GM12872 (cell line): ENCODE data around the gene KCNJ6.

Experiments
- CTCF ChIP-seq: IDR thresholded peaks from 3 replicates; pipeline ENCODE4 v1.5.1; 2011; ENCODE audit warnings: low read depth, mild to moderate bottlenecking, low read length, moderate library complexity; ENCODE audit not compliant: insufficient read depth

Gene KCNJ6

GRCh38 chr21:37724201-37724600, 192.1 kb downstream of the KCNJ6 start:
- TF ChIP-seq CTCF: no peak

GRCh38 chr21:37717534-37717933, 198.7 kb downstream of the KCNJ6 start:
- no peak for TF ChIP-seq CTCF

- TF ChIP-seq CTCF: peak; percentile 99
These were observed 204.3 kb downstream of the KCNJ6 start for GRCh38 chr21:37711836-37712568.

- TF ChIP-seq CTCF: no peak
These were observed 204.9 kb downstream of the KCNJ6 start for GRCh38 chr21:37711286-37711829.

- no peak for TF ChIP-seq CTCF
These were observed 205.5 kb downstream of the KCNJ6 start for GRCh38 chr21:37710546-37711285.

- no peak for TF ChIP-seq CTCF
These were observed 211.5 kb downstream of the KCNJ6 start for GRCh38 chr21:37704751-37705150.

GRCh38 chr21:37702241-37702640, 214.0 kb downstream of the KCNJ6 start:
- TF ChIP-seq CTCF: no peak
